HG02763 (cell line): Measurements from ENCODE around the gene RARG.

ENCODE experiments used
- ATAC-seq: cut with Tn5 transposase; IDR thresholded peaks from one replicate; pipeline ENCODE4 v1.9.1; 2021; ENCODE audit warnings: mild to moderate bottlenecking, moderate library complexity; ENCODE audit not compliant: unreplicated experiment

RARG gene

GRCh38 chr12:53245286-53245685, 13.3 kb upstream of the RARG start:
- ATAC-seq: no peak

GRCh38 chr12:53244337-53244736, 12.3 kb upstream of the RARG start:
- ATAC-seq: no peak

GRCh38 chr12:53241623-53242412, 9.8 kb upstream of the RARG start:
- no peak for ATAC-seq

- ATAC-seq: no peak
Measured at GRCh38 chr12:53239643-53240258, 7.7 kb upstream of the RARG start.

GRCh38 chr12:53236443-53237111, 4.6 kb upstream of the RARG start:
- no peak for ATAC-seq

- no peak for ATAC-seq
Measured at GRCh38 chr12:53235742-53236442, 3.9 kb upstream of the RARG start.

GRCh38 chr12:53235164-53235563, 3.2 kb upstream of the RARG start:
- ATAC-seq: no peak

GRCh38 chr12:53234271-53234914, 2.4 kb upstream of the RARG start:
- ATAC-seq: no peak

- no peak for ATAC-seq
Measured at GRCh38 chr12:53233671-53234121, 1.7 kb upstream of the RARG start.

- no peak for ATAC-seq
Measured at GRCh38 chr12:53232646-53233461, 845 bp upstream of the RARG start.

- no peak for ATAC-seq
Measured at GRCh38 chr12:53231671-53231920, 413 bp downstream of the RARG start.

- no peak for ATAC-seq
Measured at GRCh38 chr12:53230108-53230845, 1.7 kb downstream of the RARG start.

- ATAC-seq: no peak
Measured at GRCh38 chr12:53229454-53229853, 2.6 kb downstream of the RARG start.

GRCh38 chr12:53227836-53228235, 4.2 kb downstream of the RARG start:
- no peak for ATAC-seq

GRCh38 chr12:53227341-53227740, 4.7 kb downstream of the RARG start:
- ATAC-seq: no peak

- ATAC-seq: no peak
Measured at GRCh38 chr12:53226815-53227214, 5.2 kb downstream of the RARG start.

GRCh38 chr12:53225635-53226424, 6.2 kb downstream of the RARG start:
- no peak for ATAC-seq

- no peak for ATAC-seq
Measured at GRCh38 chr12:53224897-53225634, 6.9 kb downstream of the RARG start.
